Lower leg skin (tissue), 3 donors: ENCODE results near the gene PACRG.

ENCODE experiments used
- CTCF ChIP-seq, 3 donors: fragments of 450-650 bp; IDR thresholded peaks; one replicate each; pipeline ENCODE4 v1.5.1; 2016; ENCODE audit warnings: antibody characterized with exemption in 3 of 3, mild to moderate bottlenecking in 3 of 3, moderate library complexity in 2 of 3
- POLR2A ChIP-seq, 2 donors: fragments of 450-650 bp; IDR thresholded peaks; one replicate each; pipeline ENCODE4 v1.6.1; 2016 to 2017; ENCODE audit warnings: antibody characterized with exemption in 2 of 2, mild to moderate bottlenecking in 1 of 2, moderate library complexity in 1 of 2

GRCh38 chr6:163226836-163227485 is 499.2 kb downstream of the PACRG start:
- no peak for TF ChIP-seq CTCF (IDR thresholded peaks at IDR 0.05)
- TF ChIP-seq POLR2A (IDR thresholded peaks at IDR 0.05): no peak
